GM20000 (cell line): ENCODE results near the gene MTREX.

Experiments used
- DNase-seq: peaks from one replicate; pipeline ENCODE4 v3.0.0; 2012; ENCODE audit warnings: low spot score
- TF ChIP-seq, protein P1 (sequence below): IDR thresholded peaks from 2 replicates; pipeline ENCODE4 v1.5.1; 2012; ENCODE audit warnings: mild to moderate bottlenecking, control low read depth; ENCODE audit errors: extremely low read depth, missing control alignments

MTREX gene

DNA sequence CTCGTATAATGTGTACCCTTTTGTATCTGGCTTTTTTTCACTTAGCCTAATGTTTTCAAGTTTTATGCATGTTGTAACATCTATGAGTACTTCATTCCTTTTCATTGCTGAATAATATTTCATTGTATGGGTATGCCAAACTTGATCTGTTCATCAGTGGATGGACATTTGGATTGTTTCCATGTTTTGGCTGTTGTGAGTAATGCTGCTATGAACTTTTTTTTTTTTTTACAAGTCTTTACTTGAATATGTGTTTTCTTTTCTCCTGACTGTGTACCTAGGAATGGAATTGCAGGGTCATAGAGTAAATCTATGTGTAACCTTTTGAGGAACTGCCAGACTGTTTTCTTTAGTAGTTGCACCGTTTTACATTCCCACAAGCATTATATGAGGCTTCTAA lies 52.4 kb downstream of the MTREX start:
- DNase-seq, result no peak
- TF ChIP-seq, protein P1, sequence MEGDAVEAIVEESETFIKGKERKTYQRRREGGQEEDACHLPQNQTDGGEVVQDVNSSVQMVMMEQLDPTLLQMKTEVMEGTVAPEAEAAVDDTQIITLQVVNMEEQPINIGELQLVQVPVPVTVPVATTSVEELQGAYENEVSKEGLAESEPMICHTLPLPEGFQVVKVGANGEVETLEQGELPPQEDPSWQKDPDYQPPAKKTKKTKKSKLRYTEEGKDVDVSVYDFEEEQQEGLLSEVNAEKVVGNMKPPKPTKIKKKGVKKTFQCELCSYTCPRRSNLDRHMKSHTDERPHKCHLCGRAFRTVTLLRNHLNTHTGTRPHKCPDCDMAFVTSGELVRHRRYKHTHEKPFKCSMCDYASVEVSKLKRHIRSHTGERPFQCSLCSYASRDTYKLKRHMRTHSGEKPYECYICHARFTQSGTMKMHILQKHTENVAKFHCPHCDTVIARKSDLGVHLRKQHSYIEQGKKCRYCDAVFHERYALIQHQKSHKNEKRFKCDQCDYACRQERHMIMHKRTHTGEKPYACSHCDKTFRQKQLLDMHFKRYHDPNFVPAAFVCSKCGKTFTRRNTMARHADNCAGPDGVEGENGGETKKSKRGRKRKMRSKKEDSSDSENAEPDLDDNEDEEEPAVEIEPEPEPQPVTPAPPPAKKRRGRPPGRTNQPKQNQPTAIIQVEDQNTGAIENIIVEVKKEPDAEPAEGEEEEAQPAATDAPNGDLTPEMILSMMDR, result no peak

DNA sequence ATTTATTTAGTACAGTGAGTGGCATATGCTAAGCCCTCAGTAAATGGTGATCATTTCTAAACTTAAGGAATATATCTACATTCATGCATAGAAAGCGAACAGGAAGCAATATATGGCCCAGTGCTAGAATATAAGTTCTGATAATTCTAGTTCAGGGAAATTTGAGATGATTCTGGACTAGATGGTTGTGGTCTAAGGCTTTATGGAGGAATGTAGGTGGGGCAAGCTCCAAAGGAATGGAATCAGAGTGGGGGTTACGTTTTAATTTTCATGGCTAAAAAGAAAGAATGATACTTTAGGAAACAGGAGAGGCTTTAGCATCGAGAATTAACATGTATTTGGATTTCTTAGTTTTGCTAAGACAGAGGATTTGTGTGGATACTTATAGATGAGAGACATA lies 56.1 kb downstream of the MTREX start:
- TF ChIP-seq, protein P1, result no peak
- DNase-seq, result no peak

DNA sequence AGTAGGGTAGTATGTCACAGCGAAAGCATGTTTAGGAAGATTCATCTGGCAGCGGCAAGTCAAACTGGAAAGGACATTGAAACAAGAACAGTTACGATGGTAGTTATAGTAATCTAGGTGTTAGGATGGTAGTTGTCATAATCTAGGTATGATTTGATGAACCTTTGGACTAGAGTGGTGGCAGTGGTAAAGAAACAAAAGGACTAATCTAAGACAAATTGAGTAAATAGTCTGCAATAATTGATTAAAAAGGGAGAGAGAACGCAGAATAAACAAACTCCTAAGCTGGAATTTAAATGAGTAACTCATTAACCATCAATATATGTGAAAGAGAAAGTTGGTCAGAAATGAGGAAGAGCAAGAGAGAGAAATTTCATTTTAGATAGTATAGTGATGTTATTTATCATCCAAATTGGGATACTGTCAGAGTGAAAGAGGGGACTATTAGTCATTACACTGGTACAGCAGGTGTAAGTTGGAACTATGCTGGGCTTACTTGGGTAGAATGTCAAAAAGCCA lies 56.8 kb downstream of the MTREX start:
- peak; percentile 45 for DNase-seq
- TF ChIP-seq, protein P1, result no peak

DNA sequence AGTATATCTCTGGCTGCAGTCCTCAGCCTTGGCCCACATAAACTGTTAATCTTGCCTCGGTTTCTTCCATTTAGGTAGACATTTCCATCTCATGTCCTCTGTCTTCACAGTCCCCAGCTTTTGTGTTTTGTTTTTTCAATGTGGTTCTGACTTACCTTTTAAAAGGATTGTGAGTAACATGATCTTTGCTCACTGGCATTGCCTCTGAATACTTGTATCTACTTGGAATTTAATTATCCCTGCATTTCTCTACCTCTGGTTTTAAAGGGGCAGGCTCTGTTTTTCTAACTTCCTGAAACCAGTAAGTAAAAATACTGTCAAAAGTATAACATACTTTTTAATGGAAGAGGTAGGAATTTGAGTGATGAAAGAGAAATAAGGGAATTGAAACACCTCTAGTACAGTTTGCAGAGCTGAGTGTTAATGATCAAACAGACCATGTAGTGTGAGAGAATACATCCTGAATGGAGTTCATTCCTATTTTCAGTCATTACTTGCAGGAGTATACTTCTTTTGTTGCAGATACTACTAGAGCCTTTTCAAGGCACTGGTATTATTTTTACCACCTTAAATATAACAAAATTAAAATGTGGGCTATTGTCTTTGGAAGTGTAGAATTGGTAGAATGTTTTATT lies 62.6 kb downstream of the MTREX start:
- DNase-seq, result no peak
- TF ChIP-seq, protein P1, result no peak

DNA sequence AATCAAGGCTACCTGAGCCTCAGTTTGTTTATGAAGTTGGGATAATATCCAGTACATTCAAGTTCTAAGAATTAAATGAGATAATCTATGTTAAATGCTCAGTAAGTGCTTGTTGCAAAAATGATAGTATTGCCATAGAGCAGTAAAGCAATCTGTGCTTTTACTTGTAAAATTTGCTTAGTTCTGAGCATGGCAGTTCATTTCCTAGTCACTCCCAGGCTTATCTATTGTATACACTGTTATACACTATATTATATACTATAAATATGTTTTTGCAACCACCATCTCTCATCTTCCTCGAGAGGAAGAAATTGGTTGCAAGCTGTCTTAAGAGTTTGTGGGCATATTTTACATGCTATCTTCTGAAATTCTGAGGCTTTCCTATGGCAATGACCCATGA lies 63.4 kb downstream of the MTREX start:
- DNase-seq, result no peak
- TF ChIP-seq, protein P1, result no peak

DNA sequence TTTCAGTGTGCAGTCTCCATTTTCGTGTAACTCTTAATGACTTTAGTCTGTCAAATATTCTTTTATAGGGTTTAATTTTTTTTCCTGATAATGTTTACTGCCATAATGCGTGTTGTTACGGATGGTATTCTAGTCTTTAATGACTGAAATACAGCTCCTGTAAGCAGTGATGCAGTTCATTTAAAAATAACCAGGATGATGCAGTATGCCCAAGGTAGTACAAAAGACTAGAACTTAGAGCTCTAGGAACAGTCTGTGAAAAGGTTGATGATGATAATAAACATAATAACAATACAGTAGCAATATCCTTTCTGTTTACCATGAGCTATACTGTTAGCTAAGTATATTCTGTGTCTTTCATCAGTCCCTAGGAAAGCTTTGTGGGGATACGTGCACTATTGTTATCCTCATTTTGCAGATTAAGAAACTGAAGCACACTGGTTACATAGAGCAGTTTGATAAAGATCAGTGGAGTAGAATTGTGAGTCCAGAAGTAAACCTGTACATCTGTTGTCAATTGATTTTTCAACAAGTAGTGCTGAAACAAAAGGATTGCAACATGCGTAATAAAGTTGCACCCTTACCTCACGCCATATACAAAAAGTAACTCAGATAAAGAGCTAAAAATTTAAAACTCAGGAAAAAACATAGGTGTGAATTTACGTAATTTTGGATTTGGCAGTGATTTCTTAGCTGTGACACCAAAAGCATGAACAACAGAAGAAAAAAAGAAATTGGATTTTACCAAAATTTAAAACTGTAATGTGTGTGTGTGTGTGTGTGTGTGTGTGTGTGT lies 64.5 kb downstream of the MTREX start:
- TF ChIP-seq, protein P1, result no peak

DNA sequence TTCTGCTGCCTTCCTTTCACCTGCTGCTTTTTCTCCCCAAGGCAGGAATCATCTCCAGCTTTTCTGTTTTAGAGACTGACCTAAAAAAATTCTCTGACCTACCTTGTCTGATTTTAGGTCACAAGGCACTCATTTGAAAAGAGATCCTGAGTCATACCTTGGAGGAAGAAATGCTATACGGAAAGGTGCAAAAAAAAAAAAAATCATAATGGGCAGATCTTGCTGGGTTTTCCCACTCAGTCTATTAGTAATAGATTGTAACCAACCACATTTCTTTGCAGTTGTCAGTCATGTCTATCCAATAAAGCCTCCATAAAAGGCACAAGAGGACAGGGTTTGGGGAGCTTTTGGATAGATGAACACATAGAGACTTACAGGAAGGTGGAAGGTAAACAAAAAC lies 70.0 kb downstream of the MTREX start:
- no peak for DNase-seq
- TF ChIP-seq, protein P1, result no peak

More for the DNA sequence above, 64.5 kb downstream of the MTREX start:
- DNase-seq, result no peak
